ENCODE results near the gene PAM. TPM values are rescaled to one million over a fixed set of nuclear protein-coding genes. Genes with fewer than 3 reads are reported as not detected.

The PAM gene
- total and polyA plus RNA-seq, 2 of the 13 experiments (the other 11 are each of a cell fraction or from before 2014, with no cell fraction given) = 20.2 to 79.1 TPM

- no peaks in the 10 kb centered on the region for H3K27me3 ChIP-seq (ENCODE audit: control insufficient read depth in 1 of 2, insufficient read depth in 2 of 2, low read length in 2 of 2)
- H4K20me1 ChIP-seq (ENCODE audit: insufficient read depth, low read length) = no peaks in the 10 kb centered on the region
- BruUV-seq (replicated peaks) = no TSS peak
- intact Hi-C loops (cut with micrococcal nuclease; ENCODE audit: unreplicated experiment) (no loop called here), in situ Hi-C loops (cut with HindIII; ENCODE audit: extremely low pct_ligation_motif_present, low pct_unique_long_range_greater_than_20kb) (no loop called here)
- H3K27ac ChIP-seq (ENCODE audit: extremely low read length, insufficient read depth, low read length) = no peak overlapping the region
- no peak overlapping the region for H2AFZ ChIP-seq (ENCODE audit: low read length)
- 56% methylated on average over 8 of the region's 8 CpGs for WGBS (ENCODE audit: low lambda C conversion rate)
- H3K79me2 ChIP-seq (ENCODE audit: insufficient read depth, low read length) = no peaks in the 10 kb centered on the region
- H3K4me3 ChIP-seq (replicated peaks in 1 of 3; ENCODE audit: insufficient read depth in 1 of 3, low read depth in 2 of 3, low read length in 3 of 3) = no peak overlapping the region
- H3K4me1 ChIP-seq (ENCODE audit: insufficient read depth, low read length) = no peaks in the 10 kb centered on the region
- no peaks in the 10 kb centered on the region for H3K9me3 ChIP-seq (ENCODE audit: low read length)
- FAIRE-seq (no peak), ATAC-seq (no peak), DNase-seq (ENCODE audit: low spot score) (no peak)
- no peak overlapping the region for H3K9ac ChIP-seq (ENCODE audit: insufficient read depth, low read depth, low read length)
- CTCF ChIA-PET (ENCODE audit: low intra/inter-chr PET ratio, low total read pairs) = no interaction called here
- no peak overlapping the region for H3K4me2 ChIP-seq (ENCODE audit: low read depth, low read length)
- POLR2A ChIA-PET = no interaction called here
- H3K36me3 ChIP-seq (replicated peaks in 1 of 2; ENCODE audit: control insufficient read depth in 1 of 2, insufficient read depth in 2 of 2, low read length in 2 of 2) = no peaks in the 10 kb centered on the region
- TF ChIP-seq ADNP (CRISPR knock-in tag; IDR thresholded peaks at IDR 0.05) (no peak), NFYC (CRISPR knock-in tag; IDR thresholded peaks at IDR 0.05) (no peak), POGK (CRISPR knock-in tag; conservative IDR thresholded peaks at IDR 0.05) (no peak), ZNF569 (CRISPR knock-in tag; IDR thresholded peaks at IDR 0.05; ENCODE audit: borderline replicate concordance) (no peak), POLR2AphosphoS5 (IDR thresholded peaks at IDR 0.05; ENCODE audit: low read depth, low read length) (no peak), DDIT3 (CRISPR knock-in tag; IDR thresholded peaks at IDR 0.05) (no peak), RBM39 (IDR thresholded peaks at IDR 0.05; ENCODE audit: low read depth, low read length, poor library complexity, severe bottlenecking) (no peak), ZSCAN29 (CRISPR knock-in tag; conservative IDR thresholded peaks at IDR 0.05) (no peak), HNF4G (IDR thresholded peaks at IDR 0.05; ENCODE audit: borderline replicate concordance, low read depth, low read length) (no peak), HNF4G (CRISPR knock-in tag; IDR thresholded peaks at IDR 0.05; ENCODE audit: borderline replicate concordance, low read depth) (no peak), KAT2B (IDR thresholded peaks at IDR 0.05; ENCODE audit: borderline replicate concordance, low read depth, low read length) (no peak), JARID2 (CRISPR knock-in tag; IDR thresholded peaks at IDR 0.05; ENCODE audit: insufficient replicate concordance) (no peak), DZIP1 (CRISPR knock-in tag; IDR thresholded peaks at IDR 0.05) (no peak), STAT5B (CRISPR knock-in tag; IDR thresholded peaks at IDR 0.05) (no peak), HNRNPH1 (optimal IDR thresholded peaks at IDR 0.05; ENCODE audit: low read depth, low read length) (no peak), ZFP91 (CRISPR knock-in tag; IDR thresholded peaks at IDR 0.05; ENCODE audit: borderline replicate concordance) (no peak), PHF21A (CRISPR knock-in tag; IDR thresholded peaks at IDR 0.05) (no peak), NR3C1 (CRISPR knock-in tag; IDR thresholded peaks at IDR 0.05) (no peak)
Observed at GRCh38 chr5:102711525-102712385, 43.4 kb upstream of the PAM start.
